Tibial artery (tissue), 4 donors: ENCODE data around the gene UGT1A1.
A peak's percentile ranks its signal among the peaks of the same experiment; 100 is the strongest.

Experiments
- DNase-seq, 2 donors: peaks; one replicate each; pipeline ENCODE4 v3.0.0-alpha.2; 2019
- H3K27ac ChIP-seq, 2 donors: fragments of 200-600 bp; sonication (generic) in 1 of 2; 1 replicate in 1 of 2; 2 replicates in 1 of 2; pipeline ENCODE4 v1.5.1; 2018 to 2019; ENCODE audit warnings: mild to moderate bottlenecking in 1 of 2
- H3K27me3 ChIP-seq, 2 donors: fragments of 200-600 bp; sonication (generic) in 1 of 2; one replicate each; pipeline versions ENCODE4 v1.5.1 to v1.6.0; 2016 to 2019
- H3K36me3 ChIP-seq, 3 donors: fragments of 200-600 bp; sonication (generic) in 2 of 3; one replicate each; pipeline ENCODE4 v1.5.1; 2016 to 2019; ENCODE audit warnings: mild to moderate bottlenecking in 2 of 3
- H3K4me1 ChIP-seq, 4 donors: fragments of 200-600 bp; sonication (generic) in 2 of 4; 1 replicate in 3 of 4; 2 replicates in 1 of 4; pipeline ENCODE4 v1.5.1; 2016 to 2019
- H3K4me3 ChIP-seq, 2 donors: fragments of 200-600 bp; sonication (generic) in 1 of 2; 1 replicate in 1 of 2; 2 replicates in 1 of 2; pipeline ENCODE4 v1.5.1; 2018 to 2019; ENCODE audit warnings: mild to moderate bottlenecking in 2 of 2
- H3K9me3 ChIP-seq, 3 donors: fragments of 200-600 bp; sonication (generic) in 1 of 3; one replicate each; pipeline ENCODE4 v1.5.1; 2016 to 2019
- intact Hi-C: fragments of 100-400 bp; cut with DNase I; formaldehyde crosslinking; loops from one replicate; pipeline ENCODE4 v1.15.0; 2023; ENCODE audit warnings: low total_unique reads
- TF ChIP-seq, protein P1 (sequence below), 2 experiments: fragments of 200-600 bp in 1 of 2; fragments of 450-650 bp in 1 of 2; IDR thresholded peaks; one replicate each; pipeline ENCODE4 v1.5.1; 2017 to 2019; ENCODE audit warnings: antibody characterized with exemption in 2 of 2, mild to moderate bottlenecking in 1 of 2, moderate library complexity in 1 of 2

Gene UGT1A1

DNA sequence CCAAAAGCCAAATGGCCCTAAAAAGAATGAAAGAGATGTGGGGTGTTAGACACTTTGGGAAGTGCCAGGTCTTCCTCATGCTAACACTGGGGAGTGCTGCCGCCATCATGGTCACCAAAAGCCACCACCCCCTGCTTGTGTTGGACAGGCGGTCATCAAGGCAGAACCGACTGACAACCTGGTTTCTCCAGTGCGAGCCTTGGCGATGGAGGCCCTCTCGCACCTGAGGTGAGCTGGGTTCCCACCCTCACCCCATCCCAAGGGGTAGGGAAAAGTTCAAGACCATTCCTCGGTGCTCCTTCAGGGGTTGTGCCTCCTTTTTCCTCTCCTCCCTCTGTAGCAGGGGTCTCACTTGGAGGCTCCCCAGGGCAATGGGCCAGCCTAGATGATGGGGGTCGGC lies 51.7 kb downstream of the UGT1A1 start:
- Histone ChIP-seq H3K27me3 (peaks cover 0 to 9% of the 10 kb centered on the region in 2 donors), H3K4me1 (no peaks in the 10 kb centered on the region), H3K36me3 (no peaks in the 10 kb centered on the region), H3K4me3 (no peak overlapping the region), H3K27ac (no peak overlapping the region), H3K9me3 (peaks cover 0 to 4% (median 0%) of the 10 kb centered on the region in 3 donors)
- TF ChIP-seq, protein P1, sequence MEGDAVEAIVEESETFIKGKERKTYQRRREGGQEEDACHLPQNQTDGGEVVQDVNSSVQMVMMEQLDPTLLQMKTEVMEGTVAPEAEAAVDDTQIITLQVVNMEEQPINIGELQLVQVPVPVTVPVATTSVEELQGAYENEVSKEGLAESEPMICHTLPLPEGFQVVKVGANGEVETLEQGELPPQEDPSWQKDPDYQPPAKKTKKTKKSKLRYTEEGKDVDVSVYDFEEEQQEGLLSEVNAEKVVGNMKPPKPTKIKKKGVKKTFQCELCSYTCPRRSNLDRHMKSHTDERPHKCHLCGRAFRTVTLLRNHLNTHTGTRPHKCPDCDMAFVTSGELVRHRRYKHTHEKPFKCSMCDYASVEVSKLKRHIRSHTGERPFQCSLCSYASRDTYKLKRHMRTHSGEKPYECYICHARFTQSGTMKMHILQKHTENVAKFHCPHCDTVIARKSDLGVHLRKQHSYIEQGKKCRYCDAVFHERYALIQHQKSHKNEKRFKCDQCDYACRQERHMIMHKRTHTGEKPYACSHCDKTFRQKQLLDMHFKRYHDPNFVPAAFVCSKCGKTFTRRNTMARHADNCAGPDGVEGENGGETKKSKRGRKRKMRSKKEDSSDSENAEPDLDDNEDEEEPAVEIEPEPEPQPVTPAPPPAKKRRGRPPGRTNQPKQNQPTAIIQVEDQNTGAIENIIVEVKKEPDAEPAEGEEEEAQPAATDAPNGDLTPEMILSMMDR (IDR thresholded peaks at IDR 0.05), result no peak
- peak in 1 of 2 donors; percentile 7 for DNase-seq
- intact Hi-C loops, result no loop called here

DNA sequence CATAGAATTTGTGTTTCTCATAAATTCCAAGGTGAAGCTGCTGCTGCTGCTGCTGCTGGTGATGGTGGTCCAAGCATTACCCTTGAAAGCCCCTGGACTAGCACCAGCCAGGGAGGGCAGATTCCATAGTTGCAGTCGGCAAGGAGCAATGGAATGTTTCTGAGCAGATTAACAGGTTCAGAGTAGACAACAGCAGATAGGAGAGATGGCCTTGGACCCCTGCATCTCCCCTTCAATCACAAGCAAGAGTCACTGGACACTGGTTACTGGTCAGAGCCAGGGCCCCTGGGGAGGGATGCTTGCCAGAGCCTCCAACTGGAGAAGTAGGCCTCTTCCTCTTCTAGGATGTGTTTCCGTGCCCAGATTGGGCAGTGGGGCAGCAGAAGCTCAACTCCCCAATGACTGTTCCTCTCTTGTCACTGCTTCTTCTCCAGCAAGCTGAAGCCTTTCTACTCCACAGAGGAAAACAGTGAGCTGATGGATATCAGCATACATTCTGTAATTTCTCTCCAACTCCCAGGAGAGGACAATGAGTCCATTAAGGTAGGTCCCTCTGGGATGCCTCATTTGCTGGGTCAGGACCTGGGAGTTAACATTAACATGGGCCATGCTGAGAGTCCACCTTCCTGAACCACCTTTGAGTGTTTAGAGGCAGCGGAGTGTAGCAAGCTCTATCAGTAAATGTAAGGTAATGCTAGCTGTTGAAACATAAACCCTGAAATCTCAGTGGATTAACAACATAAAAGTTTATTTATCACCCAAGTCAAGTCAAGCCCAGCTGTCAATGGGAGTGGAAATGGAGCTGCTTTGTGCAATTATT lies 53.4 kb downstream of the UGT1A1 start:
- H3K27me3 ChIP-seq, result peaks cover 0 to 5% of the 10 kb centered on the region in 2 donors
- intact Hi-C loops, result no loop called here
- H3K36me3 ChIP-seq, result no peaks in the 10 kb centered on the region
- H3K4me1 ChIP-seq, result no peaks in the 10 kb centered on the region
- DNase-seq, result peak; percentile 10 to 38
- peaks cover 0 to 4% (median 0%) of the 10 kb centered on the region in 3 donors for H3K9me3 ChIP-seq
- no peak overlapping the region for H3K4me3 ChIP-seq
- H3K27ac ChIP-seq, result no peak overlapping the region
- TF ChIP-seq, protein P1 (IDR thresholded peaks at IDR 0.05), result no peak

DNA sequence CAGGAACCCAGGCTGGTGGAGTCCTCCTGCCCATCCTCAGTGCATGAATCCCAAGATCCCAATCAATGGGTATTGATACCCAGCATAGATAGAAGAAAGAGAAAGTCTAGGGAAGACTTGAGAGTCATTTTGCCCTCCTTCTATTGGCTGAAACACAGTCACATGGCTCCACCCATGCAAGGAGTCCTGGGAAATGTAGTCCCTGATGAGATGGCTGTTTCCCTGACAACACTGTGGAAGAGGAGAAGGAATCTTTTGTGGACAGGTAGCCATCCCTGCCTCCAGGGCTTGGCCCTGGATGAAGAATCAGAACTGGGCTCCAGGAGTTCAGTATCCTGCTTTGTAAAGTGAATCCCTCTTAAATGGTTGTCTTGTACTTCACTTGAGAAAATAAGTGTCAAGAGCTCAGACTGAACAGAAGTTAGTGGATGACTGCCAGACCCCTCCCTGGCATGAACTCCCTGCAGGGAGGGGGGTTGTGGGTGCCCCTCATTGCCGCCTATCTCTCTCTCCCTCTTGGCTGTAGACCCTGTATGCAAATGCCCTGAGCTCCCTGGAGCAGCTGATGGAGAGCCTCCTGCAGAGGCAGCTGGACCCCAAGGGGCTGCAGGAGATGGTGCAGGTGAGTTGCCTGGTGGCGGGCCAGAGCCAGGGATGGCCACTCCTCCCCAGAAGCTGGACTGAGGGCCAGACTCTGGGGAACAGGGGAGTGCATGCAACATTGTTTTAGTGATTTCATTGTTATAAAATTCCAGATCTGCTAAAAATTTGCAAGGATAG lies 54.2 kb downstream of the UGT1A1 start:
- H3K4me3 ChIP-seq, result no peak overlapping the region
- H3K4me1 ChIP-seq, result no peaks in the 10 kb centered on the region
- H3K9me3 ChIP-seq, result peaks cover 0 to 4% (median 0%) of the 10 kb centered on the region in 3 donors
- intact Hi-C loops, result no loop called here
- TF ChIP-seq, protein P1 (IDR thresholded peaks at IDR 0.05), result no peak
- peaks cover 0 to 3% of the 10 kb centered on the region in 2 donors for H3K27me3 ChIP-seq
- no peak overlapping the region for H3K27ac ChIP-seq
- no peaks in the 10 kb centered on the region for H3K36me3 ChIP-seq
- peak; percentile 12 to 45 for DNase-seq

DNA sequence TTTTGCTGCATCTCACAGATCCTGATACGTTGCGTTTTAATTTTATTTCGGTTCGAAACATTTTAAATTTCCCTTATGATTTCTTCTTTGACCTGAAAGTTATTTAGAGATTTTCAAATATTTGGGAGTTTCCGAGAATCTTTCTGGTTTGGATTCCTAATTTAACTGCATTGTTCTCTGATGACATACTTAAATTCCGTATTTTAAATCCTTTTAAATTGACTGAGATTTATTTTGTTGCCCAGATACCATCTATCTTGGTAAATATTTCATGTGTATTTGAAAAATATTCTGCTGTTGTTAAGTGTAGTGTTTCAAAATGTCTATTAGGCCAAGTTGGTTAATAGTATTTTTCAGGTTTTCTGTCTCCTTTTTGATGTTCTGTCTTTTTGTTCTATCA lies 55.8 kb downstream of the UGT1A1 start:
- Histone ChIP-seq H3K36me3 (no peaks in the 10 kb centered on the region), H3K27me3 (peaks cover 0 to 3% of the 10 kb centered on the region in 2 donors), H3K4me1 (no peaks in the 10 kb centered on the region), H3K27ac (no peak overlapping the region), H3K4me3 (no peak overlapping the region), H3K9me3 (peaks cover 0 to 4% (median 0%) of the 10 kb centered on the region in 3 donors)
- no peak for DNase-seq
- TF ChIP-seq, protein P1 (IDR thresholded peaks at IDR 0.05), result no peak
- intact Hi-C loops, result no loop called here

DNA sequence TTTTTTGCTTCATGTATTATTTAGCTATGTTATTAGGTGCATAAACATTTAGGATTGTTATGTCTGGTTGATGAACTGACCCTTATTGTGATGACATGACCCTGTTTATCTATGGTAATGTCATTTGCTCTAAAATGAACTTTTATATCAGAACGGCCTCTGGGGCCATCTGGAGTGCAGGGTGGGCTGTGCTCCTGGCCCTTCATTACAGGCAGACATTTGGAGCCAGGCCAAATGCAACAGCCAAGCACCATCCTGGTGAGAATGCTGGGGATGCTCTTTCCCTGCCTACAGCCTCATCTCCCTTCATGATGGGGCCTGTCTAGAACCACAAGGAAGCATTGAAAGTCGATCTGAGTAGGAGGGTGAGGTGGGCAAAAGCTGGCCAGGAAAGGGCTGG lies 56.3 kb downstream of the UGT1A1 start:
- TF ChIP-seq, protein P1 (IDR thresholded peaks at IDR 0.05), result no peak
- Histone ChIP-seq H3K4me3 (no peak overlapping the region), H3K27me3 (peaks cover 0 to 1% of the 10 kb centered on the region in 2 donors), H3K9me3 (peaks cover 0 to 4% (median 0%) of the 10 kb centered on the region in 3 donors), H3K27ac (no peak overlapping the region), H3K36me3 (no peaks in the 10 kb centered on the region), H3K4me1 (no peaks in the 10 kb centered on the region)
- intact Hi-C loops, result no loop called here
- DNase-seq, result no peak
